ENCODE data around the gene NAV3.

The NAV3 gene

DNA sequence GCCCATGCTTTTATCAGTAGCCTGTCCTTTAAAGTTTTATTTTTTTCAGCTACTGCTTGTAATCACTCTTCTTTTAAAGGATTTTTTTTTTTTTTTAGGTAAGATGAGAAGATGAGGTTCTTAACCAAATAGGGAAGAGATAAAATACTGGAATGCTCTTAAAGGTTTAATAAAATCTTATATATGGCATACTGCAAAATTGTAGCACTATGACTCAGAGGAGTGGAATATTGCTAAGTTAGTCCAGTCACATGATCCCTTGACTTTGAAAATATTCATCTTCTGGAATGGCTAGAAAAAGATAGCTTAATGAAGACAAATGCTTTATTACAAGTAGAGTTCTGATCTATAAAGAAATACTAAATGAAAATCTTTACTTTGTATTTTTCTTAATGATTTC is 116.6 kb downstream of the NAV3 start:
- TF ChIP-seq CTCF (IDR thresholded peaks at IDR 0.05; ENCODE audit: low read depth, low read length, missing control alignments) = no peak
- DNase-seq (ENCODE audit: extremely low read depth, low read depth) = peak; percentile 65
- no peak overlapping the region for H3K4me3 ChIP-seq (replicated peaks; ENCODE audit: low read depth, low read length)

DNA sequence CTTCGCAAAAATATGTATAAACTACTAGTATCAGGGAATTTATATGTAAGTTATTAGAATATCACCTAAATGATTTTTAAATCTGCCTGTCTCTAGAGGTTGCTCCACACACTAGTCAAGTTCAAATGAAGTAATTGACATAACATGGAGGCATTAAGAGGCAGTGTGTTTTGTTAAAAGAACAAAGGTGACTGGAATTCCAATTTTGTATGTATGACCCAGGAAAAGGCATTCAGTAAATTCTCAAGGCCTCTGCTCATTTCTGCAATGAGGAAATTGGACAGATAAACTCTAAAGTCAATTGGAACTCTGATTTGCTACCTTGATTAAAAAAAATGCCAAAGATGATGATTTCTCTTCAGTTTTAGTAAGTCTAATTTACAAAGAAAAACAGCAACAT is 117.1 kb downstream of the NAV3 start:
- no peak overlapping the region for H3K4me3 ChIP-seq (replicated peaks; ENCODE audit: low read depth, low read length)
- TF ChIP-seq CTCF (IDR thresholded peaks at IDR 0.05; ENCODE audit: low read depth, low read length, missing control alignments) = no peak

GRCh38 chr12:77949943-77950342 is 119.2 kb downstream of the NAV3 start:
- no peak overlapping the region for H3K4me3 ChIP-seq (replicated peaks; ENCODE audit: low read depth, low read length)
- no peak for TF ChIP-seq CTCF (IDR thresholded peaks at IDR 0.05; ENCODE audit: low read depth, low read length, missing control alignments)
- DNase-seq (ENCODE audit: extremely low read depth, low read depth) = no peak

More for the DNA sequence above, 117.1 kb downstream of the NAV3 start:
- no peak for DNase-seq (ENCODE audit: extremely low read depth, low read depth)

DNA sequence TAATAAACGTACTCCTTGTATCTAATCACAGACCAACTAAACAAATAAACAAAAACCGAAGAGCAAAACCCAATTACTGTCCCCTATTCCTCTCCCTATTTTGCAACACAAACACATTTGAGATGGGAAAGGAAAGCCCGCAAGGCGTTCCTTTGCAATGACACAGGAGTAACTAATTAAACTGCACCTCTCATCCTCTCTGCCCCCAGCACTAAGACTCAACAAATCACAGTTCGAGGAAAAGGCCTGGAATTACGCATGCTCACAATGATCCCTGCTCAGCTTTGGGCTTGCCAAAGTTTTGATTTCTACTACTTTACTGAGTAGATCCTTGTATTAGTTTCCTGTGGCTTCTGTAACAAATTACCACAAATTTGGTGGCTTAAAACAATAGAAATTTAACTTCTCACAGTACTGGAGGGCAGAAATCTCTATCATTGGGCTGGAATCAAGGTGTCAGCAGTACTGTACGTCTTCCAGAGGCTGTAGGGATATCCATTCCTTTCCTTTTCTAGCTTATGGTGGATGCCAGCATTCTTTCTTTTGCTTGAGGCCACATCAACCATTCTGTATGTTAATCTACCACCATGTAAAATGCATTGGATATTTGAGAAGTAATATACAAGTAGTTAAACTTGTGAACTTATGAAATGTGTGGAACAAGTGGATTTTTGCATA is 123.0 kb downstream of the NAV3 start:
- no peak for TF ChIP-seq CTCF (IDR thresholded peaks at IDR 0.05; ENCODE audit: low read depth, low read length, missing control alignments)
- no peak for DNase-seq (ENCODE audit: extremely low read depth, low read depth)
- H3K4me3 ChIP-seq (replicated peaks; ENCODE audit: low read depth, low read length) = no peak overlapping the region

GRCh38 chr12:77954206-77954555 is 123.5 kb downstream of the NAV3 start:
- DNase-seq (ENCODE audit: extremely low read depth, low read depth) = no peak
- TF ChIP-seq CTCF (IDR thresholded peaks at IDR 0.05; ENCODE audit: low read depth, low read length, missing control alignments) = no peak
- H3K4me3 ChIP-seq (replicated peaks; ENCODE audit: low read depth, low read length) = no peak overlapping the region

DNA sequence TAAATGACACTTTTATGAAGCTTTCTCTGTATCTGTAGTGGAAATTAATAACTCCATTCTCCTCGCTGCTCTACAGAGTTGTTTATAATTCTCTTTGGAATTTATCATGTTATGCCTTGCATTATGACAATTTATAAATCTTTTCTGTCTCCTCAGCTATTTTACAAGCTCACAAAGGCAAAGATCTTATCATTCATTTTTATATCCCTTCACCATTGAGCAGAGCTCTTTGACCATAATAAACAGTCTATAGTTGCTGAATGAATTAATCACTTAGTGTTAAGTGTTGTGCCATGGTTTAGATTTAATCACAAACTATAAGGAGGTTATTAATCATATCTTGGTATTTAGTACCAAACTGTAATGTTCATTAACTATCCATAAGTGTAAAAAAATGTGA is 126.4 kb downstream of the NAV3 start:
- TF ChIP-seq CTCF (IDR thresholded peaks at IDR 0.05; ENCODE audit: low read depth, low read length, missing control alignments) = no peak
- no peak overlapping the region for H3K4me3 ChIP-seq (replicated peaks; ENCODE audit: low read depth, low read length)
- DNase-seq (ENCODE audit: extremely low read depth, low read depth) = no peak
